Measurements from ENCODE around the gene XXYLT1.

Gene XXYLT1

DNA sequence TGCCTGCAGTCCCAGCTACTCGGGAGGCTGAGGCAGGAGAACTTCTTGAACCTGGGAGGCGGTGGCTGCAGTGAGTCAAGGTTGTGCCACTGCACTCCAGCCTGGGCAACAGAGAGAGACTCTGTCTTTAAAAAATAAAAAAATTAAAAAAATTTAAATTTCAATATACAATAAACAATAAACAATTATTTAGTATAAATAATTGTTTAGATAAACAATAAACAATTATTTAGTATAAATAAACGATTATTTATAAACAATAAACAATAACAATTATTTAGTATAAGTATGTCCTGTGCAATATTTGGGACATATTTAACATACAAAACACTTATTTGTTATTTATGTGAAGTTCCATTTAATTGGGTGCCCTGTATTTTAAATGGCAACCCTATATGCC, 119.6 kb downstream of the XXYLT1 start:
- no peak for DNase-seq (ENCODE audit: low read depth)

DNA sequence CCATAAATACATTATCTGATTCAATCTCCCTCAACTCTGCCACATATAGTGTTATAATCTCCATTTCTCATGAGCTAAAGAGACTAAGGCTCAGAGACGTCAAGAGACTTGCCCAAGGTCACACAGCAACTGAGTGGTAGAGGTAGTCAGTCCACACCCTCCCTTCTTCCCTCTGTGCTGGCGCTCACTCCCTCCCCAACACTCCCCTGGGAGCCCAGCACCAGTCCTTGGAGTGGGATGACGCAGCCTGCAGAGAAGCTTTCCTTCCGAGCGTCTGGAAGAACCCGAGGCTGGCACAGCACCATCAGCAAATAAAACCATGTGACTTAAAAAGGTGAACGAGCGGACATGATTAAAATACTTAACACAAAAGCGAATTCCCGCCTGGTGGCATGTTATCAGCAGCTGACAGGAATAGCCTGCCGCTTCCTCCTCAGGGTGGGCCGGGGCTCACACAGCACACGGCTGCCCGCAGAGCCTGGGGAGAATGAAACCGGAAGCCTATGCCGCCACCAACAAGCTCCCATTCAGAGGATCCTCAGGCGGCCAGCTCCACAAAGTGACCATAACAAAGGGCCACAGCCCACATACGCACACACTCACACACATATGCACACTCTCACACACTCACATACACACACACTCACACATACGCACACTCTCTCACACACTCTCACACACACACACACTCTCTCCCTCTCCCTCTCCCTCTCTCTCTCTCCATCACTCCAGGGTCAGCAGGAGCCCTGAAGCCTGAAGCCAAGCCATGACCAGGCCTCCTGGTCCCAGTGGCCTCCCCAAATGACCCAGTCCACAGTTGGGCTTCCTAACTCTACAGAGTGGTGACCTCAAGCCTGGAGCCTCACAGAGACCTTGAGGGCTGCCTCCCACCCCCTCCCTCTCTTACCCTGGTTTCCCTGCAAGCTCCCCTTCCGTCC, 120.5 kb downstream of the XXYLT1 start:
- no peak for DNase-seq (ENCODE audit: low read depth)

DNA sequence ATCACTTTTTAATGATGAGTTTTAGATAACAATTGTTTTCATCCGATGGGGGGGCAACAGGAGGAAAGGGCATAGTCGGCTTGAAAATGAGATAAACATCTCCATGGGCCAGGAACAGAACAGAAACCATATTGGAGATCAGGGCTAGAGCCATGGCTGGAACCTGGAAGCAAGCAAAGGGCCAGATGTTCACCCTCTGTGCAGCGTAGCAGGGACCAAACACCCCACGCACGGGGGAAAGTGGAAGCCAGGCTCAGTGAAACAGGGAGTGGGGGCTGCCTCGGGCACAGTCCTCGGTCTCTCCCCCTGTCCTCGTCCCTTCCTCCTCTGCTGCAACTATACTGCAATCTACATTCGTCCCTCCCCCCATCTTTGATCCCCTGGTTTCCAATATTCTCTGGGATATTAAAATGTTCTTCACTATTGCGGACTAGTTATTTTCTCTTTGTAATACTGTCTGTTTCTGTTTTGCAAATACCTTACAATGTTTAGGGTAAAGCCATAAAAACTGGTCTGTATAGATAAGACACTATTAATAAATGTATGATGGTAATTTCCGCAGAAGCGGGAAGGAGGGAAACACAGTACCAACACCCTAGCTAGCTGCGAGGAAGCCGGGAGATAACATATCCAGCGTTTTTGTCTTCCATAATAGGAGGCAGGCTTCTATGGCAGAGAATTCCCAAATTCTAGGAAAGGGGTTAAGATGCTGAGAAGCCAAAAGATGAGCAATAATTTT, 121.5 kb downstream of the XXYLT1 start:
- DNase-seq (ENCODE audit: low read depth): no peak

DNA sequence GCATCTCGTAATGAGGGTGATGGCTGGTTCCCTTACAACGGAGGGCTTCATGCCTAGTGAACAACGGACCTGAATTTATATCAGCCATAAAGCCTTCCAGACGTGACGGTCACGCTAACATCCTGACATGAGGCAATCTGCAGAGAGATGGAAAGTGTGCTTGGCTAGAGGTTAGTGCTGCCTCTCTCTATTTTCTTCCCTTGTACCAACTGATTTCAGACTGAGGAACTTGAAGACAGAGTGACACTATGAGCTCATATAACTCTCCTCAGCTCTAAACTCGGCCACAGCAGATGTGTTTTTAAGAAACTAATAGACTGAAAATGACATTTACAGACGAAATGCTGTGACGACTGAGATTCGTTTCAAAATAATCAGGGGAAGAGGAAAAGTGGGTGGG, 122.4 kb downstream of the XXYLT1 start:
- DNase-seq (ENCODE audit: low read depth): no peak

DNA sequence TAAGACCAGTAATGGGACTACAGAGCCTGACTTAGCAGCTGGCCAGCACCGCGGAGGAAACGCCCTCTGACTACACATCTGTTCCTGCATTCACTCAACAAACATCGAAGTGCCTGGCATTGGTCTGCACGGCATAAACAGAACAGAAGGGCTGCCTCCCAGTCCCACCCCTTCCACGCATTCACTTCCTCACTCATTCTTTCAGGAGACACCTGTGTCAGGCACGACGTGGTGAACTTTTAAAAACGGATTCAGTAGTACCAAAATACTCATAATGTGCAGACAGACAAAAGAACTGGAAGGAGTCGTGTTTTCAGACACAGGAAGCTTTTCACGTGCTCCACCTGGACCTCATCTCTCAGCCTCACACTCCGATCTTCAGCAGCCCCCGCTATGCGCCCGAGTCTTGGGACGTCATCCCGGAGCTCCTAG, 123.3 kb downstream of the XXYLT1 start:
- DNase-seq (ENCODE audit: low read depth): no peak

DNA sequence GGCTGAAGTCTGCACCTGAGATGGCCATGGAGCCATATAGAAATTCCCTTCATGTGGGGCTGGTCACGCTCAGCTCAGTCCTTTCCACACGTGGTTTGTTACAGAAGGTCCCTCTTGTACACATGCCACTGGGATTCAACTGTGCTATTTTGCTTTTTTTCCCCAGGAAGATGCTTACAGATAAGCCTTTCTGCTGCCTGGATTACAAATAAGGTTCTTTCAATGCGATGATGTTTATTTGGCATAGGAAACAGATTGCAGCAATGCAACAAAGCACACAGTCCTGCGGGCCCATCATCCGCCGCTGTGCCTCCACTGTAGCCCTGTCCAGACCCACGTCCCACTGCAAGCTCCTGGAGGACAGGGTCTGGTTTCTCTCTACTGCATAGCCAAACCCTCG, 124.8 kb downstream of the XXYLT1 start:
- DNase-seq (ENCODE audit: low read depth): no peak

DNA sequence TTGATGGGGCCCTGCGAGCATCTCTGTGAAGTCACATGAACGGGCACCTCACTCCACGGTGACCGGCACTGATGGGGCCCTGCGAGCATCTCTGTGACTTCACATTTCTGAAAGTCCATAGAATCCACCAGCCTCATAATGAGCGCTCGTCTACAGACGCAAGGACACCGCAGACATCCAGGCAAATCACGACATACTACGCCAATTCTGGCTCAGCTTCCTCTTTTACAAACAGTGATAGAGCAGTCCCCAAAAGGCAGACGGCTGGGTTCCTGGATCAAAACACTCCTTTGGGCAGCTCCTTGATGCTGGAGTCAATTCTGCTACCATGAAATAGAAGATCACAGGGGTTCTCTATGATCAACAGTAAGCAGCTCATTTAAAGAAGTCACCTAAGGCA, 125.4 kb downstream of the XXYLT1 start:
- no peak for DNase-seq (ENCODE audit: low read depth)

DNA sequence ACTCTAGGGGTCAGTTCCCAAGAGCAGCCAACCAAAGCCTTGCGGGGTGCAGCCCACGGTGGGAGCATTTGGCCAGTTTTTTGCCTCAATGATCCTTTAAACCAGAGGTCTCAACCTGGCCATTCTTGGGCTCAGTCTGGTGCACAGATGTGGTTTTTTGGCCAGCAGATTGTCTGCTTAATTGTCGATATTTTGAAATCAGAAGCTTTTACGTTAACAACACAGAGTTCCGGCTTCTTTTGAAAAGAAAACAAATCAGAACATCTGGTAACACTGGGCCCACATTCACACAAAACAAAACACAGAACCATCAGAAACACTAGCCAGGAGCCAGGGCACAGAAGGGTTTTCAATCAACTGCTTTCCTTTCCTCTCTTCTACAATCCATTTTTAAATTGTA, 127.7 kb downstream of the XXYLT1 start:
- no peak for DNase-seq (ENCODE audit: low read depth)

DNA sequence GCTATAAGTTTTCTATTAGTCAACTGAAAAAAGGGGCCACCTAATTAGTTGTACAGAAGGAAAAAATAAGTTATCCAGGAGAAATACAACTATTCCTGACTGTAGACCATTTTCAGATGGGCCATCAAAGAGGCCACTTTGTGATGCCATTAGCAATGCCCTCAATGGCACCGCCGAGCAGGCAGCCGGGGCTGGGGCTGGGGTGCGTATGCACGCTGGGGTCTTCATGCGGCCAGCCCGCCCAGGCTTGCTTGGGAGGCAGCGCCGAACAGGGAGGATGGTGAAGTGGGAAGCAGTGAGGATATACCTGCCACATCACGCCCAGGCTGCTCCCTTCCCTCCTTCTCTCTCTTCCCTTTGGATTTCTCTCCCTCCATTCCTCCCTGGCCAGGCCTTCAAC, 128.4 kb downstream of the XXYLT1 start:
- no peak for DNase-seq (ENCODE audit: low read depth)

DNA sequence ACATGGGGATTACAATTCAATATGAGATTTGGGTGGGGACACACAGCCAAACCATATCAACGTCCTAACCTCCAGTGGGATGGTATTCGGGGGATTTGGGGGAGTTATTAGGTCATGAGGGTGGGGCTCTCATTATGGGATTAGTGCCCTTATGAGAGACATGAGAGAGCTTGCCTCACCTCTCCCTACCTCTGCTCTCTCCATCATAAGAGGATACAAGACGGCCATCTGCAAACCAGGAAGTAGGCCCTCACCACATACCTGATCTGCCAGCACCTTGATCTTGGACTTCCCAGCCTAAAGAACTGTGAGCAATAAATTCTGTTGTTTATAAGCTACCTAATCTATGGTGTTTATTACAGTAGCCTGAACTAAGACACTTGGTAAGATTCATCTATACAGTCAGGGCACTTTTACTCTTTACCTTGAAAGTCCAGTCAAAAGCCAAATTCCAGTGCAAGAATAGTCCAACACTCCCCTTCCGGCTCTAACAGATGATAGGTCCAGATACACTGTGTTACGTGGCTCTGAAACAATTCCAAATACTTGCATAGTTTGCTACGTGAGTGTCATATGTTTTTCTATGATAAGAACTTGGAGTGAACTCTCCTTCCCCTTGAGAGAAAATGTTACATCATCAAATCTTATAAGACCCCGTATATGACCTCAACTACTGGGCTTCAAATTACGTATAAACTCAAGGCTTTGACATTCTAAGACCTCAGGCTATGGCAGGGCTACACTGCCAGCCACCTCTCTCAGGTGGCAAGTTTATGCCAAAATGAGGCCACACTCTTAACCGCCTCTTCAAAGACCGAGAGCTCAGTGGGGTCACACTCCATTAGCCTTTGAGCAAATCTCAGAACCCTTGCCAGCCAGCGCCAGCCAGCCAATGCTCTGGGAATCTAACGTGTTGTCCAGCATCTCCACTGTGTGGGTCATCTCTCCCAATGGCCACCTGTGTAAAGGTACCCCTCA, 129.9 kb downstream of the XXYLT1 start:
- no peak for DNase-seq (ENCODE audit: low read depth)

DNA sequence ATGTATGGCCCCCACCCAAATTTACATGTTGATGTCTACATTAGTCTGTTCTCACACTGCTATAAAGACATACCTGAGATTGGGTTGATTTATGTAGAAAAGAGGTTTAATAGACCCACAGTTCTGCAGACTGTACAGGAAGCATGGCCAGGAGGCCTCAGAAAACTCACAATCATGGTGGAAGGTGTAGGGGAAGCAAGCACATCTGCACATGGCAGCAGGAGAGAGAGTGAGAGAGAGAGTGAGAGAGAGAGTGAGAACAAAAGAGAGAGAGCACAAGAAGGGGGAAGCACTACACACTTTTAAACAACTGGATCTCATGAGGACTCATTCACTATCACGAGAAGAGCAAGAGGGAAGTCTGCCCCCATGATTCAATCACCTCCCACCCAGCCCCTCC, 130.5 kb downstream of the XXYLT1 start:
- DNase-seq (ENCODE audit: low read depth): no peak

DNA sequence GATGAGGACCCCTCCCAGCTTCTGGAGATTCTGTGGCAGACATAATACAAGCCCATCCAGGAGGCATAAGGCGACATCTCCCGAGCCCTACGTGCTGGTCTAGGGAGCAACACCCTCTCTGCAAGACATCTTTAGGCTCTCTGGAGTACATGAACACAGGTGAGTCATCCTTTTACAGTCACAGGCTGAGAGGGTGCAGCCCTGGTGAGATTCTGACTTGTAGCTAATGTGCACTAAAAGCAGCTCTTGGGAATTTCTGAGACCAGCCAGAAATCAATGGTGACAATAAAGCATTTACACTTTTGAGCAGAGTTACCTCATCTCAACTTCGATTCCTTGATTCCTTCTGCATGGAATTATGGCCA, 131.1 kb downstream of the XXYLT1 start:
- no peak for DNase-seq (ENCODE audit: low read depth)

DNA sequence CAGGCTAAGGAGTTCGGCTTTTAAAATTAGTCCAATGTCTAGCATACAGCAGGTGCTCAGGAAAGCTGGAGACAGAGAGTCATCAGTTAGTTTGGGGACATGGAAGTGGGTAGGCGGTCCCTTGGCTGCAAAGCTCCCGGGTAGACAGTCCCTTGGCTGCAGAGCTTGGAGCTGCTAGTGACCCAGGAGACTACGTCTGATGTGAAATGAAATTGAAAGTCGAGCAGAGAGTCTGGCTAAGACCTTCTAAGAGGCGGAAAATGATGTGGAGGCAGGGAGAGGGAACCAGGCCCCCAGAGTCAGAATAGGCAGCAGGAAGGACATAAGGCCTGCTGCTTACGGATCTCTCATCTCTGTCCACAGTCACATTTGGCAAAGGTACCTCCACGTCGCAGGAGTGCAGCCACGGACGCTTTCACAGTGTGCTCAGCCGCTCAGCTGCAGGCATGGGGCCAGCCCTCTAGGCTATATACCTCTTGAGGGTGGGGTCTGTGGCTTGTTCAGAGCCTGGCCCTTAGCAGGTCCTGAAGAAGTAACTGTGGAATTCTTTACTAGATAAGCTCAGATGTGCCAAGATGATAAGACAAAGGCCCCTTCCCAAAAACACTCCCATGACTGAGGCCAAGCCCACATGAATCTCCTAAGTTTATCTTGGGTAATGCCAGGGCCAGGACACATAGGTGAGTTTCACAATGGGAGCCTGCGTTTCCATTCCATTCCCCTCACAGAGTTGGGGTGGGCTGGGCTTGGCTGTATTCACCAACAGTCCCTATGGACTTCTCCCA, 131.7 kb downstream of the XXYLT1 start:
- DNase-seq (ENCODE audit: low read depth): no peak

DNA sequence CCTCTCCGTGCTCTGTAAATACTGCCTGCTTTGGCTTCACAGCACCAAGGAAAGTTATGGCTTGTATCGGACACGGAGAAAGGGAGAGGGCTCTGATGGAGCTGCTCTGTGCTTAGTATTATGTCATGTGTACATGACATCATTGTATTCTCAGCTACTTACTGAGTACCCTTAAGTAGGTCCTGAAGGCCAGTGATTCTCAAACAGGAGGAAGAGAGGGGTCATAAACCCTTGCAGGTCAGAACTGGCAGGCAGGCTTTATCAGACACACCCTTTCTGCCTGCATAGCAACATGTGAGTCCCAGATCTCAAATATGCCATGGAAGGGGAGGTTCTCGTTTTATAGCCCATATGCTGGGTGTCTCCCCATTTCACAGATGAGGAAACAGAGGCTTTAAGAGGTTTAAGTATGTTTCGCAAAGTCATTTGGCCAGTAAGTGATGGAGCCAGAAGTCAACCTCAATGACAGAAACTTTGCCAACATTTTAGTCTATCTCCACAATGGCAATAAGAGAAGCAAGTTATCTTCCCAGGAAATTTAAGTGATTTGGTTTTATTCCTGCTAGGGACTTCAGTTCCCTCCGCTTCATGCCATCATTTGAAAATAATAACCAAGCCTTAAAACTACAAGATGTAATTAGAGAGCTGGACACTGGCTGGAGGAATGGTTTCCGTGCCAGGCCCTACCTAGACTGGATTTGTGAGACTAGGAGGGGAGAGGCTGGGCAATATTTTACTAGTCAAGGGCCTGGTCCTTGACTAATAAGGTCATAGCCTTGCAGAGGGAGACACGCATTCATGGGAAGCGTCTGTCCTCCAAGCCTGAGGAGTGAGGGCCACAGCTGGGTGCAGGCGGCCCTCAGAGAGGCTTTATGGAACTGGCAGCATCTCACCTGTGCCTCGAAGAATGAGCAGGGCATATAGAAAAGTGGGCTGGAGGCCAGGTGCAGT, 133.0 kb downstream of the XXYLT1 start:
- DNase-seq (ENCODE audit: low read depth): no peak

DNA sequence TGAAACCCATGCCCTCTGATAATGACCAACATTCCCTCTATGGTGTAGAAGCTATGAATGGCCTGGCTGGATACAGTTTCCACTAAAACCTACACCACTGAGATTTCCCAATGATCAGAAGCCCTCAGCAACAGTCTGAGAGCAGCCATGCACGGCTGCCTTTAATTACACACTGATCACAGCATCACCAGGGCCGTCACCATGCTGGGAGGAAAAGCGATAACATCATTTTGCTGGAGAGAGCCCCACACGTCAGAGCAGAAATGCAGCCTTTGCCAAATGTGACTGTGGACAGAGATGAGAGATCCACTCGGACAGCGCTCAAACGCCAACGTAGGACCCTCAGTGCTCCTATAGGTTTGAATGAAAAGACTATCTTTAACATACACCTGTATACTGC, 135.0 kb downstream of the XXYLT1 start:
- DNase-seq (ENCODE audit: low read depth): no peak

DNA sequence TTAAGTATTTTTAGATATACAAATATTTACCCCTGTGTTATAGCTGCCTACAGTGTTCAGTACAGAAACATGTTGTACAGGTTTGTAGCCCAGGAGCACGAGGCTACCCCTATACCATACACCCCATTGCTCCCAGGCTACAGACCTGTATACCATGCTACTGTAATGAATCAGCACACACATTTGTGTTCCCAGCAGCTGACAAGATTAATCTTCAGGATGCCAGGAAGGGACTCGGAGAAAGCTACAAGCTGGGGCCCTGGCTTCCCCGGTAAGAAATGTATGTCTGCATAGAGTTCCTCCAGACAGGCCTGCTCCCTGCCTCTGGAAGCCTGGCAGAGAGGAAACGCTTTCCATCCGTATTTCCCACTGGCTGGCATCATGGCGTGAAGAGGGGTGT, 136.5 kb downstream of the XXYLT1 start:
- DNase-seq (ENCODE audit: low read depth): no peak

DNA sequence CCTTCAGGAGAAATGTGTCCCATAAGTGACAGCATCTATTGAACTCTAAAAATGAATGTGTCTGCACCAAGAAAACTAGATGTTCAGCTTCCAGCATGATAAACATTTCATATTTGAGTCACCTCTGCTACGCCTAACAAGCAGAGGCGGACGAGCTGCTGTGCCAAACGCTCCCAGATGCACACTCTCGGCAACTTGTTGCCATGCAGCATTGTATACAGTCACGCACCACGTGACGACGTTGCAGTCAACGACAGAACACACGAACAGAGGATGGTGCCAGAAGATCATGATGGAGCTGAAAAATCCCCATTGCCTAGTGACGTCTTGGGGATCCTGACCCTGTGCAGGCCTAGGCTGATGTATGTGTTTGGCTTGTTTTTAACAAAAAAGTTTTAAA, 137.5 kb downstream of the XXYLT1 start:
- DNase-seq (ENCODE audit: low read depth): no peak

DNA sequence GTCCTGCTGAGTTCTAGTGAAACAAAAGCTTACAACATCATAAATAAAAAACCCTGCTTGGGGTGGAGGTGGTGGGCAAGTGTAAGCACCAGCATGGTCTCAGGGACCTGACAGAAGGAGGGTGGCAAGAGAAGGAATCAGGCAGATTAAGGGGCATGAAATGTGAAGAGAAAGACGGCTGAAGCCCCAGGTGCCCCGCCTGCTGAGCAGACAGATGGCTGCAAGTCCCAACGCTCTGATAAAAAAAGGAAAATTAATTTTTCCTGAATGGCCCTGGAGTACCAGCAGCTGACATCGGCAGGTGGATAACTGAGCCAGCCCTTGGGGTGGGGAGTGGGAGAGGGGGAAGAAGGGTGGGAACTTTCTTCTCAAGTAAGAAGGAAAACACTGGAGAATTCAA, 137.9 kb downstream of the XXYLT1 start:
- DNase-seq (ENCODE audit: low read depth): no peak

DNA sequence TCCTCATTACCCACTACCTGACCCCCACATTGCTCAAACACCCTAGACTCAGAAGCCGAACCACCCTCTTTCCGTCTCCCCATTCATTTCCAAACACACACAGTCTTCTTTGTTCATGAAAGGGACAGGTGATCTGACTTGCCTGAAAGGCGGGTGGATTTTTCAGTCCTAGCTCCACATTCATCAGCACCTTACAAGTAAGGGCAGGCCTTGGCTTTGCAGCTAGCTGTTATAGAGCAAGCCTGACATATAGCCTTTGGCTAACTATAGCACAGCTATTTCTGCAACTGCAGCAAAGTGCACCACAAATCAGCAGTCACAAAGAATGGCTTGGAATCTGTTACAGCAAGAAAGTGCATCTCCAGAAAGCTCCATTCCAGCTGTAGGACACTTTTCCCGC, 139.8 kb downstream of the XXYLT1 start:
- DNase-seq (ENCODE audit: low read depth): no peak
